GM19468 (cell line): ENCODE measurements around the gene PLEKHO2.

Source experiments
- ATAC-seq: cut with Tn5 transposase; IDR thresholded peaks from one replicate; pipeline ENCODE4 v1.9.1; 2021; ENCODE audit warnings: mild to moderate bottlenecking, moderate library complexity, moderate number of reproducible peaks; ENCODE audit not compliant: unreplicated experiment; ENCODE audit errors: extremely low read depth

PLEKHO2 gene

DNA sequence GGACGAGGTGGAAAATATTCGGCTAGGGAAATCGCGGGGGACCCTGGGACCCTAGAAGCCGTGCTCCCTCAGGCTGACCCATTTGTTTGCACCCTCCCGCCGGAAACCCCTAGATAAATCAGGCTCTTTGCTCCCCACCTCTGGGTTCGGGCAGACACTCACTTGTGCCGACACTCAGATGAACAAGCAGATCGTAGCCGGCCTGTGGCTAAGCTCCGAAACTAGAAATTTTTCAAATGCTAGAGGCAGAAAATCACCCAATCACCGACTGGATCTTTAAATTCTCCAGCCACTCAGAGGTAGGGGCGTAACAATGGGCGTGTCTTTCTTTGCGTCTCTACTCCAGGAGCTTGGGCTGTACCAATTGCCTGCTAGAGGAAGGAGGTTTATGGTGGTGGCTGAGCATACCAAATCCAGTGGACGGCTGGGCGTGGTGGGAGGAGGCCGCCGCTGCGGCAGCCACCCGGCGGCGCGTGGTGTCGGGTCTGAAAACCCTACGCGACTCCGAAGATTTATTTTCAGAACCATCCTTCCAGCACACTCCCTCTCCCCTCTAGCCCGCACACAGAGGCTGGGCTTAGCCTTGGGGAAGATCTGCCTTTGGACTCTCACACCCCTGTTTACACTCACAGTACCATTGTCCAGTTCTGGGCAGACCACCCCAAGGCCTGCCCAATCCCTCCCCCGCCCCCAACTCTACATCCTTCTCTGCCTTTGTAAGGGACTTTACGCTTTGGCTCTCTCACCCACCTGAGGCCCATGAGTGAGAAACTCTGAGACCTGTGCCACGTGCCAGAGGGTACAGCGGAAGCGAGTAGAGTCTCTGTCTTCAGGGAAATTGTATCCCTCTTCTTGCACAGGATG, 16.1 kb upstream of the PLEKHO2 start, which contains the start of gene PIF1:
Gene PIF1 (minus strand): TSS at position 217 of the 864 bp plus-strand sequence. CDS start 1,312 bp downstream, outside the sequence.
- peak; percentile 80 for ATAC-seq

GRCh38 chr15:64828985-64829384, 12.7 kb upstream of the PLEKHO2 start:
- ATAC-seq = no peak

- ATAC-seq = no peak
Measured at GRCh38 chr15:64833690-64834089, 8.0 kb upstream of the PLEKHO2 start.

- ATAC-seq = no peak
Measured at GRCh38 chr15:64836023-64836536, 5.6 kb upstream of the PLEKHO2 start.

- ATAC-seq = no peak
Measured at GRCh38 chr15:64837502-64837901, 4.2 kb upstream of the PLEKHO2 start.

DNA sequence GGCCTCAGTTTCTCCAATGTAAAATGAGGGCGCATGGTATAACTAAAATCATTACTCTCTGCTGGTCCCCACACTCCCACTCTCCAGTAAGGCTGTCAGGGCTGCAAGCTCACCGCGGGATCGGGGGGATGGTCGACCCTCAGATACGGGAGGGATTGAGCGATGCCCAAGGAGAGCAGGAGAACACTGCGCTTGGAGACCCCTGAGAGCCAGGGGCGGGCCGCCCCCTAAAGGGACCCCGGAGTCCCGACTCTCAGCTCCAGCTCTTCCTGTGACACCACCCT, 713 bp upstream of the PLEKHO2 start:
- ATAC-seq = no peak

- ATAC-seq = no peak
Measured at GRCh38 chr15:64842096-64842939, 603 bp downstream of the PLEKHO2 start.

- no peak for ATAC-seq
Measured at GRCh38 chr15:64842986-64843561, 1.4 kb downstream of the PLEKHO2 start.

- no peak for ATAC-seq
Measured at GRCh38 chr15:64843991-64844390, 2.3 kb downstream of the PLEKHO2 start.

- ATAC-seq = no peak
Measured at GRCh38 chr15:64844576-64845145, 2.9 kb downstream of the PLEKHO2 start.

GRCh38 chr15:64845183-64845611, 3.5 kb downstream of the PLEKHO2 start:
- no peak for ATAC-seq

DNA sequence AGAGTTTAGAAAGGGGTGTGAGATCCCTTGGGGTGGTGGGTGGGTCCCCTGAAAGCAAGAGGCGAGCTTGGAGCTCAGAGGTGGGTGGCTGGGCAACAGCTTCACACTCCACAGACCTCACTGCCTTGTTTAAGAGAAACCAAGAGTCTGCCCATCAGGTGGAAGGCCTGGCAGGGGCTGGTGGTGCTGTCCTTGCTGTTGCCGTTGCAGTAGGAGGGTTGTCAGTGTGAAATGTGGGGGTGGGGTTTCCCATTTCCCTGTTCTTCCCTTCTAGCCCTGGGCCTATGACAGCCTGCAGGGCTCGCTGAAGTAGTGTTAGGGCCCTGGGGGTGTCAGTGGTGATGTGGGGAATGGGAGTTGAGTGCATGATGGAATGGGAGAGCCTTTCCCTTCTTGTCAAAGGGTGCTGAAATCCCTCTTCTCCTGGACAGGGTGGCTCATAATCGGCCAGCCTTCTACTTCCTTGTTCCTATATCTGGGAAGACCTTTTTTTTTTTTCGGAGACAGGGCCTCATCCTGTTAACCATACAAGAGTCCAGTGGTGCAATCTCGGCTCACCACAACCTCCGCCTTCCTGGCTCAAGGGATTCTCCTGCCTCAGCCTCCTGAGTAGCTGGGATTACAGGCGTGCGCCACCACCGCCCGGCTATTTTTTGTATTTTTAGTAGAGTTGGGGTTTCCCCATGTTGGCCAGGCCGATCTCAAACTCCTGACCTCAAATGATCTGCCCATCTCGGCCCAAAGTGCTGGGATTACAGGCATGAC, 4.3 kb downstream of the PLEKHO2 start:
- no peak for ATAC-seq

GRCh38 chr15:64847016-64847415, 5.3 kb downstream of the PLEKHO2 start:
- ATAC-seq = no peak

DNA sequence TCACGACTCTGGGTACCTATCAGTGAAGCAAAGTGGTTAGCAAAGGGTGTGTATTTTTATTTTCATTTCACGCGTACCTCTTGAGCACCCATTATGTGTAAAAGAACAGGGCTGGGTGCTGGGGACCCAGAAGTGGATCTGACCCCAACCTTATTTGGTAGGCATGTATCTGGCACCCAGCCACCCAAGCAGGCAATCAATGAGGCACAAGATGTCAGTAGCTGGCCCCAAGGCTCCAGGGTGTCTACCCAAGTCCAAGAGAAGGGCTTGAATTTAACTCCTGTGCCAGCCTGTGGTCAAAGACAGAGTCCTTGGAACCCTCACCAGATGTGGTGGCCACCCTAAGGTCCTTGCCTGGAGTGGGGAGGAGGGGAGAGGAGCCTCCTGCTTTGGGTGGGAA, 5.7 kb downstream of the PLEKHO2 start:
- no peak for ATAC-seq

- ATAC-seq = no peak
Measured at GRCh38 chr15:64847876-64848716, 6.4 kb downstream of the PLEKHO2 start.

DNA sequence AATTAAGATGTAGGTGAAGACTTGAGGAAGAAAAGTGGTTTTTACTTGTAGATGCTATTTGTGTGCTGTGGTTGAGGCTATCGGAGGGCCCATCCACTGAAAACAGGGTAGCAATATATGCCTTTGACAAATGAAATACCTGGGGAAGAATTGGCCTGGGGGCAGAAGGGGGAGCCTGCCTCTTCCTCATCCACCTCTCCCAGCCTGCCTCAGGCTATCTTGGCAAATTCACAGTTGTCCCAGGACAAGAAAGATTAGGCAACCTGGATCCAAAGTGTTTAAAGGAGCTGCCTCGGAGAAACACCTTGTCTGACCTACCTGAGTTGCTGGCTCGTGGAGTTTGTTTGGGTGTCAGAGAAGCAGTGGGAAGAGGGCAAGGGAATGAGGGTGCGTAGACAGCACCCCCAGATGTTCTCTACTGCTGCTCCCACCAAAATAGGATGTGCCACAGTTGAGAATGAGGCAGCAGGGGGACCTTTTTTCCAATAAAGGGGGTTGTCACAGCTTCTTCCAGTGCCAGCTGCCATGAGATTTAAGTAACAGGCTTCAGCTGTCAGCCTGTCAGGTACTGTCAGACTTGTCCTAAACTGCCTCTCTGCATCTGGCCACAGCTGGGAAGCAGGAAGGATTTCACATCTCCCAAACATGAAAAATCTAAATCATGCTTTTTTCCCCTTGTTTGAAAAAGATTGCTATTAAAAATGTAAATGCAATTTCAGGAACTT, 9.2 kb downstream of the PLEKHO2 start:
- no peak for ATAC-seq

DNA sequence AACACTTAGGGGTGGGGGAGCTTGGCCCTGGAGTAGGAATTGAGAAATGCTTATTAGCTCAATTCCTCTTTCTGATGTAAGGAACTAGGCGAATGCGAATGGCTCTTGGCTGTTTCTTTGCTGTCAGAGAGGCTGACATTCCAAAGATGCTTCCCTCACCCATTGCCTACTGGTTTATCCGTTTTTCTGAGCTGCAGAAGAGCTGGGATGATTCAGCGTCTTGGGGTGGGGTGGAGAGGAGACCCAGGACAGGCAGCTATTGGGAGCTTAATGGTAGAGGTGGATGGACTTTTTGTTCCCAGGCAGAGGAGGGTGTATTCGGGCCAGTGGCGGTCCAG, 9.8 kb downstream of the PLEKHO2 start:
- no peak for ATAC-seq

DNA sequence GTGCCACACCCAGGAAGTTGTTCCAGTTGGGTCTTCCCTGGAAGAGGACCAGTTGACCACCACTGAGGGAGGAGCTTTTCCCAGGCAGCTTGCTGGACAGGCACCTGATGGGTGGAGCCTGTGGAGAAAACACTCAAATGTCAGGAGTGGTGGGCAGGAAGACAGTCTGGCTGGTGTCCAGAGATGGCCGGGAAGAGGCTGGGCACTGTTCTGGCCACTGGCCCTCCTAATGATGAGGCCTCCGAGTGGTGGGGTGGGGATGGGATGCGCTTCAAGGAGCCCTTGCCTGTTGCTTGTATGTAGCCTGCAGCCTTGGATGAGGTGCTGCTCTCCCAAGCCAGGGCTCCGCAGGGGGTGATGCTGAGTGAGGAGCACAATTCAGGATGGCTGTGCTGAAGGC, 12.3 kb downstream of the PLEKHO2 start:
- ATAC-seq = no peak
